Astrocyte of the cerebellum (primary cell): Measurements from ENCODE around the gene FSTL4.

Experiments
- DNase-seq: peaks from one replicate; pipeline ENCODE4 v3.0.0-alpha.2; 2011; ENCODE audit warnings: low read depth
- H3K4me3 ChIP-seq: 2 replicates; pipeline ENCODE4 v1.5.1; 2011; ENCODE audit warnings: mild to moderate bottlenecking, low read depth, low read length, moderate library complexity
- in situ Hi-C: cut with HindIII; loops from 2 replicates; pipeline ENCODE4 v1.10.0; 2017; ENCODE audit warnings: low sequenced_read_pairs
- TF ChIP-seq, protein P1 (sequence below): IDR thresholded peaks from 2 replicates; pipeline ENCODE4 v1.5.1; 2012; ENCODE audit warnings: low read length, low read depth, moderate library complexity, mild to moderate bottlenecking; ENCODE audit errors: missing control alignments

Gene FSTL4

DNA sequence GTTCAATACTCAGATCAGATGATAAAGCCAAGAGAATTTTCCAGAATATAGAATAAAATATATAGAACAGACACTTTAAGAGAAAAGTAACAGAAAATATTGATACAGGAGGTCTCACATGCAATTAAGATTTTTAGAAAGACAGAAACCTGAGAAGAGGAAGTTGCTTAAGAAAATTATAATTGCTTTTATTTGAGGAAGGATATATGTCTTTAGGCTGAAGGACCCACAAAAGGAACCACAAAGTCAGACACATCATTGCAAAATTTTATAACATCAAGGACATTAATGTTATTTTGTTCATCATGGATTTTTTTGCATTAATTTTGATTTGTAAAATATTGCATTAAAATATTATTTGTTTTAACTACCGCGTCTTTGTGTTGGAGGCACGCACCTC lies 141.5 kb downstream of the FSTL4 start:
- TF ChIP-seq, protein P1, sequence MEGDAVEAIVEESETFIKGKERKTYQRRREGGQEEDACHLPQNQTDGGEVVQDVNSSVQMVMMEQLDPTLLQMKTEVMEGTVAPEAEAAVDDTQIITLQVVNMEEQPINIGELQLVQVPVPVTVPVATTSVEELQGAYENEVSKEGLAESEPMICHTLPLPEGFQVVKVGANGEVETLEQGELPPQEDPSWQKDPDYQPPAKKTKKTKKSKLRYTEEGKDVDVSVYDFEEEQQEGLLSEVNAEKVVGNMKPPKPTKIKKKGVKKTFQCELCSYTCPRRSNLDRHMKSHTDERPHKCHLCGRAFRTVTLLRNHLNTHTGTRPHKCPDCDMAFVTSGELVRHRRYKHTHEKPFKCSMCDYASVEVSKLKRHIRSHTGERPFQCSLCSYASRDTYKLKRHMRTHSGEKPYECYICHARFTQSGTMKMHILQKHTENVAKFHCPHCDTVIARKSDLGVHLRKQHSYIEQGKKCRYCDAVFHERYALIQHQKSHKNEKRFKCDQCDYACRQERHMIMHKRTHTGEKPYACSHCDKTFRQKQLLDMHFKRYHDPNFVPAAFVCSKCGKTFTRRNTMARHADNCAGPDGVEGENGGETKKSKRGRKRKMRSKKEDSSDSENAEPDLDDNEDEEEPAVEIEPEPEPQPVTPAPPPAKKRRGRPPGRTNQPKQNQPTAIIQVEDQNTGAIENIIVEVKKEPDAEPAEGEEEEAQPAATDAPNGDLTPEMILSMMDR, result no peak
- H3K4me3 ChIP-seq, result no peak overlapping the region
- no peak for DNase-seq
- in situ Hi-C loops, result no loop called here

DNA sequence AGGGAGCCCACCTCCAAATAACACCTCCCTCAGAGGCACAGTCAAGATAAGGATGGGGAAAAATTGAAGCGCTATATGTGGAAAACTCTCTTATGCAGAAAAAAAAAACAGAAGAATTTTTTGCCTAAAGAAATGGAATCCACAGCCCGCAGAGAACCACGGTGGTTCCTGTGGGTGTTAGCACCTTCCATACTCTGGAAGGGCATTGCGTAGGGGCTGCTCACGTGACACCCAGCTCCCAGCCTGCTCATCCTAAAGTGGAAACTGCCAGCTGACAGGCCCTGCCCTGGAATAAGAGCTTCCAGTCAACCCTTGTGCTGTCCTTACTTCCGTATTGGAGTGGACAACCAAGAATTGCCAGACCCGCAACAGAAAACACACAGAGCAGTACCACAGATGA lies 142.5 kb downstream of the FSTL4 start:
- no peak overlapping the region for H3K4me3 ChIP-seq
- in situ Hi-C loops, result no loop called here
- TF ChIP-seq, protein P1, result no peak
- DNase-seq, result no peak

DNA sequence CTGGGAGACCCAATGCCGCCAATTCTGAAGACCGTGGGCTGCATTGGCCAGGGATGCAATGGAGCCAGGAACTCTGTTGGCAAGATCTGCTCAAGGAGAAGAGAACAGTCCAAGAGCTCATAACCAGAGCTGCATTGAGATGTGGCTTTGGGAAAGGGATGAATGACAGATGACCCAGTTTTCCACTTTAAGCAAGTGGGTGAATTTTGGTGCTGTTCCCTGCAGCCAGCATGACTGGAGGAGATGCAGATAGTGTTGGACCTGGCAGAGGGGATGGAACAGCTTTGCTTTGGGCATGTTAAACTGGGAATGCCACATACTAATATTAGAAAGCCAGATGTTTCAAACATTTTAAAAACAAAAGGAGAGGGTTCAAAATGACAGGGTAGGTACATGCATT lies 143.1 kb downstream of the FSTL4 start:
- no peak overlapping the region for H3K4me3 ChIP-seq
- in situ Hi-C loops, result no loop called here
- TF ChIP-seq, protein P1, result no peak
- no peak for DNase-seq

DNA sequence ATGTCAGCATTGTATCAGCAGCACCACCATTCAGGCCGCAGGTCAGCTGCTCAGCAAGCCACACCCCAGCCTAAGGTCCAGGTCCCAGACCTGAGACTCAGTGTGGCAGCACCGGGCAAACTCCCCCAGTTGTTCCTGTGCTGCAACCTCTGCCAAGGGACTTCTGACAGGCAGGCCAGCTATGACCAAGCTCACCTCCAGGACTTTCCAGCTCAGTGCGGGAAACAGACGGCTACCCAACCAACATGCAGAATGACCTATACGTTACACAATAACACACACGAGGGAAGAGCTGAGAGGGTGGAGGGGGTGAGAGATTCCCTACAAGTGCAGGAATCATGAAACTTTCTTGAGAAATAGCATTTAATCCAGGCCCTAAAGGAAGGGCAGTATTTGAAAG lies 143.7 kb downstream of the FSTL4 start:
- no peak for DNase-seq
- TF ChIP-seq, protein P1, result no peak
- no peak overlapping the region for H3K4me3 ChIP-seq
- in situ Hi-C loops, result no loop called here

DNA sequence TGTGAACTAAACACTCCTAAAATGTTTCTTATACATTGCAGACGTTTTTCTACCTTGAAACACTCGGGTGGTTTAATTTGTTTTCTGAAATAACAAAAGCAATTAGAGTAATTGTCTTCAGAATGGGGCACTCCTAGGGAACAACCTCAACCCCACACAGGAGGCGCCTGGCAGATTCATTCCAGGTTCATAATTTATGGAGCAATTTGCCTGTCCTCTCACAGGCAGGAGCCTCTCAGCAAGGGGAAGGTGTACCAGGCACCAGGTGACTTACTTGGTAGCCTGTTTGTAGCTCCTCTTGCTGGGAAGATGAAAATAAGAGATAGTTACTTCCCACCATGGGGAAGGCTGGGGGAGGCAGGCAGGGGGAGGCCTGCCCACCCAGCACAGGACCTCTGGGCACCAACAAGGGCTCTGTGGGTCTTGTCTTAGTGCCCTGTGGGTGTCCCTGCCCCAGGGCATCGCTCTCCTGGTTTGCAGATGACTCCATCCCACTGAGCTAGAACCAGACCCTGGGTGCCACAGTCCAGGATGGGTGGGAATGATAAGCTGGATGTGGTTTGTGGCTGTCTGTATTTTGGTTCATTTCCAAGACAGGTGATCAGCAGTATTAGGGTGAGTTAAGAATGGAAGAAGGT lies 144.4 kb downstream of the FSTL4 start:
- TF ChIP-seq, protein P1, result no peak
- in situ Hi-C loops, result no loop called here

DNA sequence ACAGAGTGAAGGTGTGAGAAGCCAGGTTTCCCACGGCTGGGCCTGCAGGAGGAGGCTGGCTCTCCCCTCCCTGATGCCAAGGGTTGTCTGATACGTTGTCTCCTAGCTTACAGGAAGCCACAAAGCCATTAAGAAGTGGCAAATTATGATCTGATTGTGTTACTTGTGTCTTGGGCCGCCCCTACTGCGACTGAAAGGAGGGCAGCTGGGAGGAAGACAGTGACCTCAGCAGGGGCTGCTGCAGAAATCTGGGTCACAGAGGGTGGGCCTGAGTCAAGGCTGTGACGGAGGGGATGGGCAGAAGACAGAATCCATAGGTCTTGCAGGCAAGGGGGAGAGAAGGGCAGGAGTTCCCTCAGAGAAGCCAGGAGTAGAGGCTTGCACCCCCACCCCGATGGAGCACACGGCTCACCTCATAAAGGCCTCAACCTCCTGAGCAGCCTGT lies 145.0 kb downstream of the FSTL4 start:
- TF ChIP-seq, protein P1, result no peak
- in situ Hi-C loops, result no loop called here
- no peak for DNase-seq
- H3K4me3 ChIP-seq, result no peak overlapping the region

More for the DNA sequence above, 144.4 kb downstream of the FSTL4 start:
- DNase-seq, result no peak
- no peak overlapping the region for H3K4me3 ChIP-seq
